HEK293 (cell line): ENCODE data around the gene TPD52L3.

ENCODE experiments used
- CTCF ChIA-PET: fragments of 350-600 bp; formaldehyde crosslinking; extraction: SDS; loops from one replicate; lab custom pipeline; 2021; ENCODE audit warnings: antibody characterized with exemption; lab: Yijun Ruan, JAX
- POLR2A ChIA-PET: fragments of 300-600 bp; formaldehyde crosslinking; extraction: SDS; loops from one replicate; lab custom pipeline; 2020; ENCODE audit warnings: antibody characterized with exemption, inconsistent platforms; lab: Yijun Ruan, JAX
- H3K27ac ChIP-seq: fragments of 200-500 bp; sonication (Bioruptor generic); 2 replicates; pipeline ENCODE4 v1.5.1; 2014; ENCODE audit warnings: low read depth, low read length, control low read depth, inconsistent platforms; ENCODE audit errors: extremely low read depth
- H3K36me3 ChIP-seq, 2 experiments: fragments of 200-500 bp in 1 of 2; sonication (Bioruptor generic) in 1 of 2; 1 replicate in 1 of 2; 2 replicates in 1 of 2; pipeline ENCODE4 v1.5.1; 2014 to 2017; ENCODE audit warnings: inconsistent platforms in 2 of 2, low read length in 2 of 2; ENCODE audit not compliant: control insufficient read depth in 2 of 2, insufficient read depth in 1 of 2
- H3K4me1 ChIP-seq: fragments of 200-500 bp; sonication (Bioruptor generic); 2 replicates; pipeline ENCODE4 v1.5.1; 2014; ENCODE audit warnings: mild to moderate bottlenecking, low read length, inconsistent platforms; ENCODE audit not compliant: control insufficient read depth, insufficient read depth
- H3K4me3 ChIP-seq: 2 replicates; pipeline ENCODE4 v1.5.1; 2011; ENCODE audit warnings: low read depth, mild to moderate bottlenecking, control low read depth, low read length, moderate library complexity
- H3K9me3 ChIP-seq: fragments of 200-500 bp; sonication (Bioruptor generic); 2 replicates; pipeline ENCODE4 v1.5.1; 2014; ENCODE audit warnings: low read depth, low read length, inconsistent platforms; ENCODE audit not compliant: control insufficient read depth, insufficient read depth
- BCL11A ChIP-seq: fragments of 450-650 bp; formaldehyde crosslinking; IDR thresholded peaks from 2 replicates; pipeline ENCODE4 v1.5.1; 2016; ENCODE audit warnings: low read depth, missing biosample characterization, missing genetic modification characterization
- HOXD13 ChIP-seq: sonication (generic); formaldehyde crosslinking; IDR thresholded peaks from 2 replicates; pipeline ENCODE4 v1.8.0; 2022; ENCODE audit warnings: missing genetic modification reagents, borderline replicate concordance
- OVOL3 ChIP-seq: fragments of 450-650 bp; formaldehyde crosslinking; IDR thresholded peaks from 2 replicates; pipeline ENCODE4 v1.5.1; 2016; ENCODE audit warnings: missing biosample characterization, missing genetic modification characterization
- SETDB1 ChIP-seq: IDR thresholded peaks from one replicate; pipeline ENCODE4 v1.6.1; 2017; ENCODE audit warnings: mild to moderate bottlenecking, low read length, moderate library complexity, mixed read lengths; ENCODE audit not compliant: insufficient read length
- ZBTB7A ChIP-seq: fragments of 450-650 bp; formaldehyde crosslinking; IDR thresholded peaks from 2 replicates; pipeline ENCODE4 v1.5.1; 2016; ENCODE audit warnings: low read depth, missing biosample characterization, missing genetic modification characterization
- ZFP41 ChIP-seq: fragments of 450-650 bp; formaldehyde crosslinking; IDR thresholded peaks from 2 replicates; pipeline ENCODE4 v1.5.1; 2016; ENCODE audit warnings: missing biosample characterization, missing genetic modification characterization, borderline replicate concordance
- ZNF10 ChIP-seq: fragments of 450-650 bp; formaldehyde crosslinking; IDR thresholded peaks from 2 replicates; pipeline ENCODE4 v1.5.1; 2017; ENCODE audit warnings: missing biosample characterization, missing genetic modification characterization
- ZNF132 ChIP-seq: fragments of 450-650 bp; formaldehyde crosslinking; IDR thresholded peaks from 2 replicates; pipeline ENCODE4 v1.5.1; 2017; ENCODE audit warnings: missing biosample characterization, missing genetic modification characterization, borderline replicate concordance
- ZNF140 ChIP-seq: fragments of 450-650 bp; formaldehyde crosslinking; IDR thresholded peaks from 2 replicates; pipeline ENCODE4 v1.5.1; 2016; ENCODE audit warnings: missing biosample characterization, missing genetic modification characterization
- ZNF155 ChIP-seq: fragments of 450-650 bp; formaldehyde crosslinking; IDR thresholded peaks from 2 replicates; pipeline ENCODE4 v1.5.1; 2016; ENCODE audit warnings: missing biosample characterization, missing genetic modification characterization
- ZNF214 ChIP-seq: fragments of 450-650 bp; formaldehyde crosslinking; IDR thresholded peaks from 2 replicates; pipeline ENCODE4 v1.5.1; 2017; ENCODE audit warnings: missing biosample characterization, mild to moderate bottlenecking, missing genetic modification characterization, borderline replicate concordance
- ZNF324 ChIP-seq: fragments of 450-650 bp; formaldehyde crosslinking; IDR thresholded peaks from 2 replicates; pipeline ENCODE4 v1.5.1; 2016; ENCODE audit warnings: missing biosample characterization, missing genetic modification characterization
- ZNF433 ChIP-seq: fragments of 450-650 bp; formaldehyde crosslinking; IDR thresholded peaks from 2 replicates; pipeline ENCODE4 v1.5.1; 2016; ENCODE audit warnings: missing biosample characterization, missing genetic modification characterization, low read depth
- ZNF670 ChIP-seq: fragments of 450-650 bp; formaldehyde crosslinking; IDR thresholded peaks from 2 replicates; pipeline ENCODE4 v1.5.1; 2016; ENCODE audit warnings: missing biosample characterization, missing genetic modification characterization, low read depth
- ZSCAN23 ChIP-seq: fragments of 450-650 bp; formaldehyde crosslinking; IDR thresholded peaks from 2 replicates; pipeline ENCODE4 v1.5.1; 2016; ENCODE audit warnings: missing biosample characterization, missing genetic modification characterization
- TF ChIP-seq, protein P1 (sequence below): fragments of 450-650 bp; formaldehyde crosslinking; IDR thresholded peaks from 2 replicates; pipeline ENCODE4 v1.5.1; 2016; ENCODE audit warnings: missing biosample characterization, missing genetic modification characterization
- TF ChIP-seq, protein P2 (sequence below): fragments of 450-650 bp; IDR thresholded peaks from 2 replicates; pipeline ENCODE4 v1.5.1; 2018; ENCODE audit warnings: missing biosample characterization, missing genetic modification characterization

The TPD52L3 gene

DNA sequence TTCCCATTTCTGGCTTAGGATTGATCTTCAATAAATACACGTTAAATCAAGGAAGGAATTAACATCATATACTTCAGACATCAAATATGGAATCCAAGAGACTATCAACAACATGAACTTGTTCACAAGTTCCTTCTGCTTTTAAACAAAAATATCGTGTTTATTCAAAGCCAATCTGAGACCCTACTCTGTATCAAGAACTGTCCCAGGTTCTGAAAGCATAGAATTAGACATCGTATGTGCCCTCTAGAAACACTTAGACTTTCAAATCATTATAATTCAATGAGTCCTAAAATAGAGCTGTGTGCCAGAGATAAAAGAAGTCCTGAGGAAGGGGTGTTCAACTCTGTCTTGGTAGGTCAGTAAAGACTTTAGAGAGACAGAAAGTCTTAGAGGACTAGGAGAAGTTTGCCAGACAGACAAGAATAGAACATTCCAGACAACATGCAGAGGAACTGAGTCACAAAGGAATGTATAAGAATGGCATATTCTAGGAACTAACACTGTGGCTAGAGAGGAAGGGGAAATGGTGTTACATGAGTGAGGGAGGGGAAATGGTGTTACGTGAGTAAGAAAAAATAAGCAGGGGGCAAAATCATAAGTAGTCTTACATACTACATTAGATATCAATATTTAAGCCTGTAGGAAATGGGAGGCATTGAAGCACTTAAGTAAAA is 2.9 kb downstream of the TPD52L3 start:
- Histone ChIP-seq H3K9me3 (no peaks in the 10 kb centered on the region), H3K4me1 (no peaks in the 10 kb centered on the region), H3K4me3 (no peak overlapping the region), H3K27ac (no peak overlapping the region)
- POLR2A ChIA-PET, result no interaction called here
- CTCF ChIA-PET, result interaction anchor here (0.5 to 0.7 kb wide), 2 partner anchors 65 to 237 kb away, joined by 3 read pairs; no protein-coding TSS in a partner anchor
- TF ChIP-seq, protein P1, sequence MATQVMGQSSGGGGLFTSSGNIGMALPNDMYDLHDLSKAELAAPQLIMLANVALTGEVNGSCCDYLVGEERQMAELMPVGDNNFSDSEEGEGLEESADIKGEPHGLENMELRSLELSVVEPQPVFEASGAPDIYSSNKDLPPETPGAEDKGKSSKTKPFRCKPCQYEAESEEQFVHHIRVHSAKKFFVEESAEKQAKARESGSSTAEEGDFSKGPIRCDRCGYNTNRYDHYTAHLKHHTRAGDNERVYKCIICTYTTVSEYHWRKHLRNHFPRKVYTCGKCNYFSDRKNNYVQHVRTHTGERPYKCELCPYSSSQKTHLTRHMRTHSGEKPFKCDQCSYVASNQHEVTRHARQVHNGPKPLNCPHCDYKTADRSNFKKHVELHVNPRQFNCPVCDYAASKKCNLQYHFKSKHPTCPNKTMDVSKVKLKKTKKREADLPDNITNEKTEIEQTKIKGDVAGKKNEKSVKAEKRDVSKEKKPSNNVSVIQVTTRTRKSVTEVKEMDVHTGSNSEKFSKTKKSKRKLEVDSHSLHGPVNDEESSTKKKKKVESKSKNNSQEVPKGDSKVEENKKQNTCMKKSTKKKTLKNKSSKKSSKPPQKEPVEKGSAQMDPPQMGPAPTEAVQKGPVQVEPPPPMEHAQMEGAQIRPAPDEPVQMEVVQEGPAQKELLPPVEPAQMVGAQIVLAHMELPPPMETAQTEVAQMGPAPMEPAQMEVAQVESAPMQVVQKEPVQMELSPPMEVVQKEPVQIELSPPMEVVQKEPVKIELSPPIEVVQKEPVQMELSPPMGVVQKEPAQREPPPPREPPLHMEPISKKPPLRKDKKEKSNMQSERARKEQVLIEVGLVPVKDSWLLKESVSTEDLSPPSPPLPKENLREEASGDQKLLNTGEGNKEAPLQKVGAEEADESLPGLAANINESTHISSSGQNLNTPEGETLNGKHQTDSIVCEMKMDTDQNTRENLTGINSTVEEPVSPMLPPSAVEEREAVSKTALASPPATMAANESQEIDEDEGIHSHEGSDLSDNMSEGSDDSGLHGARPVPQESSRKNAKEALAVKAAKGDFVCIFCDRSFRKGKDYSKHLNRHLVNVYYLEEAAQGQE (tag by site-specific recombination), result peak; percentile 70
- TF ChIP-seq ZBTB7A (tag by site-specific recombination), result no peak
- TF ChIP-seq, all 188 proteins: peak for 1
- no peaks in the 10 kb centered on the region for H3K36me3 ChIP-seq

DNA sequence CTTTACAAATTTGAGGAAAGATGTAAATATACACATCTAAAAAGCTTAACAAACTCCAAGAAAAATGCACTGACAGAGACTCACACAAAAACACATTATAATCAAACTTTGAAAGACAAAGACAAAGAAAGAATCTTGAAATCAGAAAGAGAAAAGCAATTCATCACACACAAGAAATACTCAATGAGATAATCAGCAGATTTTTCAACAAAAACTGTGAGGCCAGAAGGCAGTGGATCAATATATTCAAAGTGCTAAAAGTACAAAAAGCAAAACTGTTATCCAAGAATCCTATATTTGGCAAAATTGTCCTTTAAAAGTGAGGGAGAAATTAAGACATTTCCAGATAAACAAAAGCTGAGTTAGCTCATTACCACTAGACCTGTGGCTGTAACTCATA is 6.1 kb downstream of the TPD52L3 start:
- H3K27ac ChIP-seq, result no peak overlapping the region
- H3K4me1 ChIP-seq, result no peaks in the 10 kb centered on the region
- POLR2A ChIA-PET, result no interaction called here
- no peaks in the 10 kb centered on the region for H3K36me3 ChIP-seq
- H3K9me3 ChIP-seq, result no peaks in the 10 kb centered on the region
- CTCF ChIA-PET, result interaction anchor here (0.6 to 1.4 kb wide), 3 partner anchors 19 to 280 kb away, joined by 3 to 5 read pairs (median 4); no protein-coding TSS in a partner anchor
- TF ChIP-seq ZNF670 (tag by site-specific recombination), result no peak
- TF ChIP-seq, protein P2, sequence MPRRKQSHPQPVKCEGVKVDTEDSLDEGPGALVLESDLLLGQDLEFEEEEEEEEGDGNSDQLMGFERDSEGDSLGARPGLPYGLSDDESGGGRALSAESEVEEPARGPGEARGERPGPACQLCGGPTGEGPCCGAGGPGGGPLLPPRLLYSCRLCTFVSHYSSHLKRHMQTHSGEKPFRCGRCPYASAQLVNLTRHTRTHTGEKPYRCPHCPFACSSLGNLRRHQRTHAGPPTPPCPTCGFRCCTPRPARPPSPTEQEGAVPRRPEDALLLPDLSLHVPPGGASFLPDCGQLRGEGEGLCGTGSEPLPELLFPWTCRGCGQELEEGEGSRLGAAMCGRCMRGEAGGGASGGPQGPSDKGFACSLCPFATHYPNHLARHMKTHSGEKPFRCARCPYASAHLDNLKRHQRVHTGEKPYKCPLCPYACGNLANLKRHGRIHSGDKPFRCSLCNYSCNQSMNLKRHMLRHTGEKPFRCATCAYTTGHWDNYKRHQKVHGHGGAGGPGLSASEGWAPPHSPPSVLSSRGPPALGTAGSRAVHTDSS (tag by site-specific recombination), result no peak
- H3K4me3 ChIP-seq, result no peak overlapping the region

DNA sequence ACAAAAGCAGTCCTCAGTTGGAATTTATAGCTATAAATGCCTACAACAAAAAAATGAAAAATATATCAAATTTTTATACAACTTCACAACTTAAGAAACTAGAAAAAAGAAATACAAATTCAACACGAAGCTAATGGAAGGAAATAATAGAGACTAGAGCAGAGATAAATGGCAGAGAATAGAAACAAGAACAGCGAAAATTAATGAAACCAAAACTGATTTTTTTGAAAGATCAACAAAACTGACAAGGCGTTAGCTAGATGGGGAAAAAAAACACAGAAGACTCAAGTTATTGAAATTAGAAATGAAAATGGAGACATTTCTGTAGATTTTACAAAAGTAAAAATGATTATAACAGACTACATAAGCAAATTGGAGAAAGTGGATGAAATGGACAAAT is 20.6 kb downstream of the TPD52L3 start:
- no peak overlapping the region for H3K4me3 ChIP-seq
- no peaks in the 10 kb centered on the region for H3K9me3 ChIP-seq
- TF ChIP-seq ZNF433 (tag by site-specific recombination) (no peak), ZNF324 (tag by site-specific recombination) (no peak), ZNF140 (no peak), HOXD13 (CRISPR knock-in tag) (no peak), ZSCAN23 (tag by site-specific recombination) (no peak), ZNF155 (tag by site-specific recombination) (no peak), ZNF10 (tag by site-specific recombination) (no peak), ZNF132 (tag by site-specific recombination) (no peak), OVOL3 (tag by site-specific recombination) (no peak), BCL11A (tag by site-specific recombination) (no peak), ZNF214 (no peak), SETDB1 (no peak), ZFP41 (tag by site-specific recombination) (no peak)
- TF ChIP-seq, all 188 proteins: peak for 0
- CTCF ChIA-PET, result interaction anchor here (0.6 kb wide), 1 partner anchor 72 kb away, joined by 3 read pairs; no protein-coding TSS in a partner anchor
- POLR2A ChIA-PET, result no interaction called here
- no peaks in the 10 kb centered on the region for H3K36me3 ChIP-seq
- no peak overlapping the region for H3K27ac ChIP-seq
- H3K4me1 ChIP-seq, result no peaks in the 10 kb centered on the region
